ENCODE data around the gene TNN. TPM values are rescaled to one million over a fixed set of nuclear protein-coding genes. Genes with fewer than 3 reads are reported as not detected.

TNN gene
- total RNA-seq, 2 donors from 2014 or later: 0.63 to 0.79 TPM

GRCh38 chr1:175197531-175197930, 129.9 kb downstream of the TNN start:
- no peaks in the 10 kb centered on the region for H3K27me3 ChIP-seq
- TF ChIP-seq, protein P1, sequence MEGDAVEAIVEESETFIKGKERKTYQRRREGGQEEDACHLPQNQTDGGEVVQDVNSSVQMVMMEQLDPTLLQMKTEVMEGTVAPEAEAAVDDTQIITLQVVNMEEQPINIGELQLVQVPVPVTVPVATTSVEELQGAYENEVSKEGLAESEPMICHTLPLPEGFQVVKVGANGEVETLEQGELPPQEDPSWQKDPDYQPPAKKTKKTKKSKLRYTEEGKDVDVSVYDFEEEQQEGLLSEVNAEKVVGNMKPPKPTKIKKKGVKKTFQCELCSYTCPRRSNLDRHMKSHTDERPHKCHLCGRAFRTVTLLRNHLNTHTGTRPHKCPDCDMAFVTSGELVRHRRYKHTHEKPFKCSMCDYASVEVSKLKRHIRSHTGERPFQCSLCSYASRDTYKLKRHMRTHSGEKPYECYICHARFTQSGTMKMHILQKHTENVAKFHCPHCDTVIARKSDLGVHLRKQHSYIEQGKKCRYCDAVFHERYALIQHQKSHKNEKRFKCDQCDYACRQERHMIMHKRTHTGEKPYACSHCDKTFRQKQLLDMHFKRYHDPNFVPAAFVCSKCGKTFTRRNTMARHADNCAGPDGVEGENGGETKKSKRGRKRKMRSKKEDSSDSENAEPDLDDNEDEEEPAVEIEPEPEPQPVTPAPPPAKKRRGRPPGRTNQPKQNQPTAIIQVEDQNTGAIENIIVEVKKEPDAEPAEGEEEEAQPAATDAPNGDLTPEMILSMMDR (IDR thresholded peaks at IDR 0.05): no peak
- DNase-seq (ENCODE audit: low spot score): no peak
- H3K4me1 ChIP-seq: peaks cover 0 to 25% of the 10 kb centered on the region in 2 donors
- H3K27ac ChIP-seq: peak overlapping the region in 1 of 2 donors; percentile 13
- H3K9me3 ChIP-seq: no peaks in the 10 kb centered on the region
- H3K4me3 ChIP-seq: no peak overlapping the region
- no peaks in the 10 kb centered on the region for H3K36me3 ChIP-seq

Other genes with a start within 250 kb of the TNN start
- 10 to 100 TPM; 40.5 to 59.7 TPM for gene CACYBP, start 67.9 kb upstream of the TNN start, total RNA-seq
- gene MRPS14, start 44.4 kb upstream of the TNN start, total RNA-seq: 10 to 100 TPM; 14.8 to 16.7 TPM
- gene KIAA0040, start 124.9 kb downstream of the TNN start, total RNA-seq: 10 to 100 TPM; 11.9 to 37.3 TPM